ENCODE measurements around the gene AGPAT1.

AGPAT1 gene

DNA sequence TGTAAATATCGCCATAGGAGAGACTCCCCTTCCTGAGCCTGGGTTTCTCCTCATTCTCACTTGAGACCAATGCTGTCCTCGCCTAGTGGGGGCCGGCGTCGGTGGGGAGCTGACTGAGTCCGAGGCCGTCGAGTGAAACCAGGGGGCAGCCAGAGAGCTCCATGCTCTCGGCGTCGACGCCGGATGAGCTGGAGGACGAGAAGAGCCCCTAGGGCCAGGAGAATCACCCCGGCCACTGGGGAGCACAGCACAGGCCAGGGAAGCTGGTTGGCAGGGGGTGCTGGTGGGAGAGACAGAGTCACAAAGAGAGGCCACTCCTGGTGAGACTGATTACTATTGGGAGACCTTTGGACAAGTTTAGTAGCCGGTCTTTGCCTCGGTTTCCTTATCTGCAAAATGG is 23.0 kb upstream of the AGPAT1 start:
- no peak for TF ChIP-seq FOXP2 (optimal IDR thresholded peaks at IDR 0.05; ENCODE audit: borderline replicate concordance, extremely low read depth, extremely low read length, insufficient read depth)
- no peak for TF ChIP-seq SIN3A (IDR thresholded peaks at IDR 0.05; ENCODE audit: borderline replicate concordance, insufficient read depth, low read length)
- TF ChIP-seq, protein P1, sequence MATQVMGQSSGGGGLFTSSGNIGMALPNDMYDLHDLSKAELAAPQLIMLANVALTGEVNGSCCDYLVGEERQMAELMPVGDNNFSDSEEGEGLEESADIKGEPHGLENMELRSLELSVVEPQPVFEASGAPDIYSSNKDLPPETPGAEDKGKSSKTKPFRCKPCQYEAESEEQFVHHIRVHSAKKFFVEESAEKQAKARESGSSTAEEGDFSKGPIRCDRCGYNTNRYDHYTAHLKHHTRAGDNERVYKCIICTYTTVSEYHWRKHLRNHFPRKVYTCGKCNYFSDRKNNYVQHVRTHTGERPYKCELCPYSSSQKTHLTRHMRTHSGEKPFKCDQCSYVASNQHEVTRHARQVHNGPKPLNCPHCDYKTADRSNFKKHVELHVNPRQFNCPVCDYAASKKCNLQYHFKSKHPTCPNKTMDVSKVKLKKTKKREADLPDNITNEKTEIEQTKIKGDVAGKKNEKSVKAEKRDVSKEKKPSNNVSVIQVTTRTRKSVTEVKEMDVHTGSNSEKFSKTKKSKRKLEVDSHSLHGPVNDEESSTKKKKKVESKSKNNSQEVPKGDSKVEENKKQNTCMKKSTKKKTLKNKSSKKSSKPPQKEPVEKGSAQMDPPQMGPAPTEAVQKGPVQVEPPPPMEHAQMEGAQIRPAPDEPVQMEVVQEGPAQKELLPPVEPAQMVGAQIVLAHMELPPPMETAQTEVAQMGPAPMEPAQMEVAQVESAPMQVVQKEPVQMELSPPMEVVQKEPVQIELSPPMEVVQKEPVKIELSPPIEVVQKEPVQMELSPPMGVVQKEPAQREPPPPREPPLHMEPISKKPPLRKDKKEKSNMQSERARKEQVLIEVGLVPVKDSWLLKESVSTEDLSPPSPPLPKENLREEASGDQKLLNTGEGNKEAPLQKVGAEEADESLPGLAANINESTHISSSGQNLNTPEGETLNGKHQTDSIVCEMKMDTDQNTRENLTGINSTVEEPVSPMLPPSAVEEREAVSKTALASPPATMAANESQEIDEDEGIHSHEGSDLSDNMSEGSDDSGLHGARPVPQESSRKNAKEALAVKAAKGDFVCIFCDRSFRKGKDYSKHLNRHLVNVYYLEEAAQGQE (IDR thresholded peaks at IDR 0.05; ENCODE audit: insufficient read depth in 1 of 2, low read depth in 2 of 2, low read length in 2 of 2) = no peak
- TF ChIP-seq POLR2AphosphoS5 (IDR thresholded peaks at IDR 0.05; ENCODE audit: low read depth, low read length) = no peak
- no peak for TF ChIP-seq TAF1 (IDR thresholded peaks at IDR 0.05; ENCODE audit: borderline replicate concordance, insufficient read depth, low read length)

DNA sequence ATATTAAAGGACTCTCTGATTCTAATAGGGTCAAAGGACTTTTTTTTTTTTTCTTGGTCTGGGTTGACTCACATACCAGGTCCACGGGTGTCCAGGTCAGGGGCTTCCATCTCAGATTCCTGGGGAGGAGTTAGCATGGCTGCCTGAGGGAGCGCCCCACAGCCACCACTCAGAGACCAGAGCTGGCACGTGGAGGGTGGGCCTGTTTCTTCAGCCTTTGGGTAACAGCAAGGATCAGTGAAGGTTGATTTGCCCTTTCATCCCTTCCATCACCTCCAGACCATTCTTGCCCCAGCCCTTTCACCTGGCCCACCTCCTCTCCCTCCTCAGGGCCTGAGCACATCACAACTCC is 22.4 kb upstream of the AGPAT1 start:
- TF ChIP-seq, protein P1 (IDR thresholded peaks at IDR 0.05; ENCODE audit: insufficient read depth in 1 of 2, low read depth in 2 of 2, low read length in 2 of 2) = no peak
- TF ChIP-seq TAF1 (IDR thresholded peaks at IDR 0.05; ENCODE audit: borderline replicate concordance, insufficient read depth, low read length) = no peak
- no peak for TF ChIP-seq POLR2AphosphoS5 (IDR thresholded peaks at IDR 0.05; ENCODE audit: low read depth, low read length)
- no peak for TF ChIP-seq FOXP2 (optimal IDR thresholded peaks at IDR 0.05; ENCODE audit: borderline replicate concordance, extremely low read depth, extremely low read length, insufficient read depth)
- TF ChIP-seq SIN3A (IDR thresholded peaks at IDR 0.05; ENCODE audit: borderline replicate concordance, insufficient read depth, low read length) = no peak

DNA sequence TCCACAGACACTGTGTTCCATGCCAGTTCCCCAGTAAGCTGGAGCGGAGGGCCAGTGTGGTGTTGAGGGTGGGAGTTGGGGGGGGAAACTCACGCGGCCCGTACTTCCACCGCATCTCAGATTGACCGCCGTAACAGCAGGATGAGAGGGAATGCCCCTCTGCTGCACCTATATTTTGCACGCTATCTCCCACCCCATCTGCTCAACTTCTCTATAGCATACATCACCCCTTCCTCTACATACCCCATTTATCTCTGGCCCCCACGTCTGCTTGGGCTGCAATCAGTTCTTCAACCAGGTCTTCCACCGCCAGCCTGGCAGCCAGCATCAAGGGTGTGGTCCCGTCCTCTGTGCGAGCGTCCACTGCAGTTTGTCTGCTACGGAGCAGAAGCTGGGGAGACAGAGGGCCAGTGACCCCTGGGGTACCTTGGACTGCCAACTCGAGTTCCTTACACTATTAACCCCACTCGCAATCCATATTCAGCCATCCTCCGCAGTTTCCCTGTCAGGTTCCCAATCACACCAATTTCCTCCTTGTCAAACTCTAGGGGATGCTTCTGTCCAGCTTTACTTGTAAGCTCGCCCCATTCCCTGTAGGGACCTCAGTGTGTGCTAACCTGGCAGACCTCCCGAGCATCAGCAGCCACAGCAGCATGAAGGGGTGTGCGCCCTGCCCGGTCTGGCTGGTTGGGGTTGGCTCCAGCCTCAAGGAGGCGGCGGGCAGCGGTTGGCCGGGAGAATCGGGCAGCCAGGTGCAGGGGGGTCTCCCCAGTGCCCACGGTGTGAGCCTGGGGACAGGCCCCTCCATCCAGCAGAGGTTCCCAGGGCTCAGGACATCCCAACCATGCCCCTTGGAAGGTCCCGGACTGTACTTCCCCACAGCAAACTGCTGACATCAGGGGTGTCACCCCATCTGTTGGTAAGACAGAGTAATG is 21.1 kb upstream of the AGPAT1 start:
- TF ChIP-seq POLR2AphosphoS5 (IDR thresholded peaks at IDR 0.05; ENCODE audit: low read depth, low read length) (no peak), TAF1 (IDR thresholded peaks at IDR 0.05; ENCODE audit: borderline replicate concordance, insufficient read depth, low read length) (no peak), SIN3A (IDR thresholded peaks at IDR 0.05; ENCODE audit: borderline replicate concordance, insufficient read depth, low read length) (no peak), FOXP2 (optimal IDR thresholded peaks at IDR 0.05; ENCODE audit: borderline replicate concordance, extremely low read depth, extremely low read length, insufficient read depth) (no peak)
- TF ChIP-seq, protein P1 (IDR thresholded peaks at IDR 0.05; ENCODE audit: insufficient read depth in 1 of 2, low read depth in 2 of 2, low read length in 2 of 2) = no peak

- TF ChIP-seq TAF1 (IDR thresholded peaks at IDR 0.05; ENCODE audit: borderline replicate concordance, insufficient read depth, low read length) (0 out of 2 replicates have a peak, but pooled peaks have one; percentile 56), FOXP2 (optimal IDR thresholded peaks at IDR 0.05; ENCODE audit: borderline replicate concordance, extremely low read depth, extremely low read length, insufficient read depth) (no peak), POLR2AphosphoS5 (IDR thresholded peaks at IDR 0.05; ENCODE audit: low read depth, low read length) (peak; percentile 91)
- TF ChIP-seq, protein P1 (IDR thresholded peaks at IDR 0.05; ENCODE audit: insufficient read depth in 1 of 2, low read depth in 2 of 2, low read length in 2 of 2) = no peak
Observed at GRCh38 chr6:32195902-32196681, 20.2 kb upstream of the AGPAT1 start.
